Measurements from ENCODE around the gene HDAC7. TPM values are rescaled to one million over a fixed set of nuclear protein-coding genes. Genes with fewer than 3 reads are reported as not detected.

Gene HDAC7
- 53.0 and 64.6 TPM in 2 replicates for total RNA-seq

DNA sequence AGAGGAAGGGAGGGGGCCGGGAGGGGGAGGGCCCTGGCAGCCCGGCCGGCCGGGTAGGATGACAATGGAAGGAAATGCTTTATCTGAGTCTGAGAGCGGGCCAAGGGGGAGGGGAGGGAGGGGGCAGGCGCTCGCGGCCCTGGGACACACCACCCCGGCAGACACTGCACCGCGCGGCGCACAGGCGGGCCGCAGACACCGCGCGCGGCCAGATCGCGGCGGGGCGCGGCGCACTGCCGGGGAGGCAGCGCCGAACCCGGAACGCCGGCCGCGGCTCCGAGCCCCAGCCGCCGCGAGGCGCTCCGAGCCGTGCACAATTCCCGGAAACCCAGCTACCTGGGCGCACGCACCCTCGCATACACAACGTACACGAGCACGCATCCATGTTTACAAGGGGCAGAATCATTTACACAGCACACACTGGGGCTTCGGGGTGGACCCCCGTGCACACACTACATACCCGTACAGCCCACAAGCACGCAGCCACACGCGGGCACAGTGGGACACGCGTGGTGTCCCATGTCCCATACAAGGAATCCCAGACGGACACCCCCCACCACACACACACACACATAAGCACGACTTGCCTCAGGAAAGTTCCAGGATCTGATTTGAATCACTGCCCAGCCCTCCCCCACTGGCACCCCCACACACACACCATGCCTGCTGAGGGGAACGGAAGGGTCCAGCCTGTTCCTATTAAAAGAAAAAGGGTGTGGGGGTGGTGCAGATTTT, at the start of gene HDAC7:
TSS of gene HDAC7 (minus strand) at position 8 of the 735 bp plus-strand sequence. CDS start 118 bp downstream, outside the sequence.

DNA sequence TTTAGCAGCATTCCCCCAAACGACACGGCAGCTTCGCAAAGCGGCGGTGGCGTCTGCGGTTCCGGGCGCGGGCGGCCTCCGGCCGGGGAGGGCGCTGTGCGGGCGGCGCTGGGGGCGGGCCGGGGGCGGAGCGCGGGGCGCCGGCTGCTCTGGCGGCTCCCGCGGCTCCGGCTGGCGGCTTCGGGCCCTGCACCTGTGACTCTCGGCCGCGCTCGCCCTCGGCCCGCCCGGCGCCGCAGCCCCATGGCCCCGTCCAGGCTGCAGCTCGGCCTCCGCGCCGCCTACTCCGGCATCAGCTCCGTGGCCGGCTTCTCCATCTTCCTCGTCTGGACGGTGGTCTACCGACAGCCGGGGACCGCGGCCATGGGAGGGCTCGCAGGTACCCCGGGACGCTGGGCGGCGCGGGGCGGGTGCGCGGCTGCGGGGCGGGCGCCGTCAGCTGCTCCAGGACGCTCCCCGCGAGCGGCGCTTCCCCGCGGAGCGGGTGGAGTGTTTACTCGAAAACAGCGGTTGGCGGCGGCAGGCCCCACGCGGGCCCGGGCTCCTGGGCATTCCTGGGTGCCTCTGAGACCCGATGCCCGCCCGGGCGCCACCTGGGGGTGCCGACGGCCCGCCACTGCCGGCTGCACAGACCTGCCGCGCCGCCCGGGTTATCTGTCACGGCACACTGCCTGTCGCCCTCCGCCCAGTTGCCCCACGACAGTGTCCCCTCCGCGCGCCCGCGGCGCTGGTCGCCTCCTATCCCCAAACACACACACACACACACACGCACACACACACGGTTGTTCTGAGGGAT, 46.4 kb downstream of the HDAC7 start, which contains the start of gene SLC48A1:
TSS of gene SLC48A1 (plus strand) at position 177 of the 796 bp plus-strand sequence. CDS start at position 244, 67 bp downstream.

DNA sequence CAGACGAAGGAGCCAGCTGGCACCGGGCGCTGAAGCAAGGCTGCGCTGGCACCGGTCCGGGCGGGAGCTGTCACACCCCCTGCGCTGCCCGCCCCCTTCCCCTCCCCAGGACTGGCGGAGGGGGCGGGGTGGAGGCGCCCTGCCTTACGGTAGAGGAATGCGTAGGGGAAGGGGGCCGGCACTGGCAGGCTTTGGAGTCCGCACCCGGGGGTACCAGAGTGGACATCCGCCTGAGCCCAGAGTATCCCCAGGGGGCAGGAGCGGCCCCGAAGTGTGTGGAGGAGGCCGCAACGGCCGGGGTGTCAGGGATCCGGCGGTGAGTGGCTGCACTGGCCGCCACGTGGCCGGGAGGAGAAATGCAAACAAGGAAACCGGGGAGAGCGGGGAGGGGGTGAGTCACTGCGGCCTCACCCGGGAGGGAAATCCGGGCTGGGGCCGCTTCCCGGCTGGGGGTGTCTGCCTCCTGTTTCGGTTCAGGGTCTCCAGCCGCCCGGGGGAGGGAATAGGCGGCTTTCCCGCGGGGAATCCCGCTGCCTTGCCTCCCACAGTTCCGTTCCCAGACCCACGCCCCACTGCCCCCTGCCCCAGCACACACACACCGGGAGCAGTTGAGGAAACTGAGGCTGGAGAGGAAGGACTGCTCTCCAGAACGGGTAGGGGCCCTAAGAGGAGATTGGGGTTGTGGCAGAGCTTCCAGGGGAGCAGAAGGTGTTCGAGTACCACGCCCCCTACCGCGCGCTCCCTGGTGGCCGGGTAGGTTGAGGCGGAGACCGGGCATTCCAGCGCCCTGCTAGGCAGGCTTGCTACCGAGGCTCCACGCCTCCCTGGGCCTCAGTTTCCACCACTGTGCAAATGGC, 60.6 kb downstream of the HDAC7 start, which contains the start of gene RAPGEF3:
TSS of gene RAPGEF3 (minus strand) at position 47 of the 857 bp plus-strand sequence. CDS start 324 bp downstream, outside the sequence.

Other genes with a start within 250 kb of the HDAC7 start
- 13.0 and 17.5 TPM in 2 replicates for gene RPAP3, start 113.9 kb downstream of the HDAC7 start, total RNA-seq
- gene ENDOU, start 94.4 kb downstream of the HDAC7 start, total RNA-seq = under 0.01 TPM in 1 of 2 replicates, not detected in the other
- 0.89 and 4.3 TPM in 2 replicates for gene RAPGEF3, start 61.0 kb downstream of the HDAC7 start, total RNA-seq
- gene SLC48A1, start 46.7 kb downstream of the HDAC7 start, total RNA-seq = 10.4 and 15.6 TPM in 2 replicates
- 1.2 and 1.9 TPM in 2 replicates for gene VDR, start 85.1 kb upstream of the HDAC7 start, total RNA-seq
- gene TMEM106C, start 143.7 kb upstream of the HDAC7 start, total RNA-seq = 84.7 and 135 TPM in 2 replicates
- gene COL2A1, start 184.6 kb upstream of the HDAC7 start, total RNA-seq = not detected in 2 replicates

Measured in myometrial cell (primary cell).